Measurements from ENCODE around the gene IP6K1. TPM values are rescaled to one million over a fixed set of nuclear protein-coding genes. Genes with fewer than 3 reads are reported as not detected.
"Not testable (repeated sequence)": the region's sequence is repeated elsewhere in the genome, so short reads cannot be mapped to it uniquely, and the experiment has no call there.

Gene IP6K1
- total and polyA plus RNA-seq, 10 donors = 8.6 to 56.0 (median 46.4) TPM

GRCh38 chr3:49788056-49788455 is 1.7 kb upstream of the IP6K1 start:
- Histone ChIP-seq H3K4me1 (peaks cover 22 to 43% (median 37%) of the 10 kb centered on the region in 6 donors), H3K4me3 (no peak overlapping the region), H3K27ac (peak overlapping the region in 5 of 8 donors; percentile 97 to 99 (median 98)), H3K36me3 (peaks cover 0 to 22% (median 4%) of the 10 kb centered on the region in 6 donors), H3K9me3 (no peaks in the 10 kb centered on the region), H3K27me3 (replicated peaks in 1 of 7) (no peaks in the 10 kb centered on the region)
- intact Hi-C loops (cut with DNase I; ENCODE audit: low total_unique reads) = no loop called here
- WGBS, 5 donors = 88 to 100% (median 94%) methylated on average over 2 of the region's 2 CpGs
- TF ChIP-seq CTCF (IDR thresholded peaks at IDR 0.05 in 8 of 11, conservative IDR thresholded peaks at IDR 0.05 in 3 of 11) = no peak
- no peak for TF ChIP-seq POLR2A (IDR thresholded peaks at IDR 0.05)
- TF ChIP-seq POLR2AphosphoS5 (IDR thresholded peaks at IDR 0.05) = no peak
- DNase-seq = peak; percentile 49

GRCh38 chr3:49787536-49787935 is 1.2 kb upstream of the IP6K1 start:
- TF ChIP-seq POLR2AphosphoS5 (IDR thresholded peaks at IDR 0.05) (no peak), CTCF (IDR thresholded peaks at IDR 0.05 in 8 of 11, conservative IDR thresholded peaks at IDR 0.05 in 3 of 11) (no peak), POLR2A (IDR thresholded peaks at IDR 0.05) (no peak)
- peaks cover 0 to 27% (median 6%) of the 10 kb centered on the region in 6 donors for H3K36me3 ChIP-seq
- DNase-seq = no peak
- peak overlapping the region in 6 of 8 donors; percentile 95 to 99 (median 98) for H3K27ac ChIP-seq
- H3K4me1 ChIP-seq = peaks cover 22 to 49% (median 39%) of the 10 kb centered on the region in 6 donors
- H3K27me3 ChIP-seq (replicated peaks in 1 of 7) = no peaks in the 10 kb centered on the region
- no peak overlapping the region for H3K4me3 ChIP-seq
- intact Hi-C loops (cut with DNase I; ENCODE audit: low total_unique reads) = no loop called here
- H3K9me3 ChIP-seq = no peaks in the 10 kb centered on the region
- 73 to 76% (median 74%) methylated on average over 5 of the region's 5 CpGs for WGBS, 5 donors

- Histone ChIP-seq H3K4me3 (peak overlapping the region in 7 of 8 donors; percentile 67 to 95 (median 82)), H3K27ac (peak overlapping the region; percentile 95 to 99 (median 98)), H3K27me3 (replicated peaks in 1 of 7) (no peaks in the 10 kb centered on the region), H3K36me3 (peaks cover 0 to 31% (median 7%) of the 10 kb centered on the region in 6 donors), H3K4me1 (peaks cover 22 to 53% (median 41%) of the 10 kb centered on the region in 6 donors), H3K9me3 (no peaks in the 10 kb centered on the region)
- intact Hi-C loops (cut with DNase I; ENCODE audit: low total_unique reads) = no loop called here
- 43 to 63% (median 55%) methylated on average over 3 of the region's 3 CpGs for WGBS, 5 donors
- DNase-seq = no peak
- TF ChIP-seq CTCF (IDR thresholded peaks at IDR 0.05 in 8 of 11, conservative IDR thresholded peaks at IDR 0.05 in 3 of 11) = no peak
- no peak for TF ChIP-seq POLR2AphosphoS5 (IDR thresholded peaks at IDR 0.05)
- TF ChIP-seq POLR2A (IDR thresholded peaks at IDR 0.05) = no peak
These were observed 781 bp upstream of the IP6K1 start for GRCh38 chr3:49787182-49787464.

GRCh38 chr3:49785565-49786356 is 581 bp downstream of the IP6K1 start:
- no peaks in the 10 kb centered on the region for H3K27me3 ChIP-seq (replicated peaks in 1 of 7)
- H3K4me1 ChIP-seq = peaks cover 22 to 66% (median 50%) of the 10 kb centered on the region in 6 donors
- peaks cover 0 to 45% (median 15%) of the 10 kb centered on the region in 6 donors for H3K36me3 ChIP-seq
- H3K4me3 ChIP-seq = peak overlapping the region; percentile 67 to 98 (median 82)
- TF ChIP-seq CTCF (IDR thresholded peaks at IDR 0.05 in 8 of 11, conservative IDR thresholded peaks at IDR 0.05 in 3 of 11) (no peak), POLR2A (IDR thresholded peaks at IDR 0.05) (no peak), POLR2AphosphoS5 (IDR thresholded peaks at IDR 0.05) (no peak)
- H3K27ac ChIP-seq = peak overlapping the region; percentile 95 to 99 (median 98)
- no peaks in the 10 kb centered on the region for H3K9me3 ChIP-seq
- intact Hi-C loops (cut with DNase I; ENCODE audit: low total_unique reads) = no loop called here
- WGBS, 5 donors = 2 to 6% (median 2%) methylated on average over 15 to 50 of the region's 50 CpGs
- DNase-seq = no peak

- peak; percentile 31 for DNase-seq
- WGBS, 5 donors = 89 to 98% (median 95%) methylated on average over 9 of the region's 9 CpGs
- H3K27ac ChIP-seq; H3K9me3 ChIP-seq; H3K4me3 ChIP-seq; intact Hi-C loops (cut with DNase I; ENCODE audit: low total_unique reads); H3K27me3 ChIP-seq (replicated peaks in 1 of 7): not testable (repeated sequence)
- Histone ChIP-seq H3K4me1 (peaks cover 27 to 78% (median 63%) of the 10 kb centered on the region in 6 donors), H3K36me3 (peaks cover 0 to 77% (median 22%) of the 10 kb centered on the region in 6 donors)
These were observed 4.1 kb downstream of the IP6K1 start for GRCh38 chr3:49782277-49782676.
